HG03159 (cell line): Measurements from ENCODE around the gene CPB1.

ENCODE experiments used
- ATAC-seq: cut with Tn5 transposase; IDR thresholded peaks from one replicate; pipeline ENCODE4 v1.9.1; 2021; ENCODE audit warnings: mild to moderate bottlenecking, moderate library complexity; ENCODE audit not compliant: unreplicated experiment

CPB1 gene

DNA sequence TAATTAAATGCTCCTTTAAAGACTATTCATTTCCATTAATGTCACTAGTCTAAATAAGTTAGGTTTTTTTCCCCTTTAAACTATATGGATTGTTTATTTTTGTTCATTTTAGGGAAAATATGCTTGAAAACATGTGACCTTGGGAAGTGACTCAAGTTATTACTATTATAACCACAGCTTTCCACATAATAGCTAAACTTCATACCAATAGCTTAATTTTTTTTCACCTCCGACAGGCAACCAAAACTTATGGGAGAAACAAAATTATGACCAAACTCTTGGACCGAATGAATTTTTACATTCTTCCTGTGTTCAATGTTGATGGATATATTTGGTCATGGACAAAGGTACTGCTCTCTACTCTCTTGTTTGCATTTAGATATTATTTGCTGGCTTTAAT lies 53.7 kb downstream of the CPB1 start:
- ATAC-seq = no peak

DNA sequence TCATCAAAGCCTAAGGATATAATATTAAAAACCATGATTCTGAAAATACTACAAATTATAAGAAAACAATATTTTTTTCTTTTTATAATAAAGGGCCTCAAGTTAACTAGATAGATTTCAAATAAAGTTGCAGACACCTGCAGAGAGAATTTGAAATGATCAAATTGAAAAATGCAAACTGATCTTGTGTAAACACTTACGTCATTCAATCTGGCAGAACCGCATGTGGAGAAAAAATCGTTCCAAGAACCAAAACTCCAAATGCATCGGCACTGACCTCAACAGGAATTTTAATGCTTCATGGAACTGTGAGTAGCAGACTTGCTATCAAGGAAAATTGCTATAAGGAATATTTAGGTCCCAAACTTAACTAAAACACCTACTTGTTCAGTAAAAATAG lies 54.7 kb downstream of the CPB1 start:
- ATAC-seq = no peak

DNA sequence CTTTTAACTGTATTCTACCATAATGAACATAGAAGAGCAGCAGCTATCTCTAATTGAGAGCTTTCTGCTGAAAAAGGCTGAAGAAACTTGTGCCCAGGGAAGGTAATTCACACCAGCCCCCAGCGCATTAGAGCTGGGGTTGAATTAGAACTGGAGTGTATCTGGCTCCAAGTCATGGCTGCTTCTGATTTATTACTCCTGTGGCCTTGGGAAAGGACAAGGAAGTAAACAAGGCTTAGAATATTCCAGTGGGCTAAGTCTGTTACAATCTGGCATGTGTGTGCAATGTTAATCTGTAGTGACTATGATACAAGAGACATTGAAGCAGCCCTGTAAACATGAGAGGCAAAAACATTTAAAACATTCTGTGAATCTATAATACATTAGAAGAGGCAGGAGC lies 55.6 kb downstream of the CPB1 start:
- ATAC-seq = no peak

DNA sequence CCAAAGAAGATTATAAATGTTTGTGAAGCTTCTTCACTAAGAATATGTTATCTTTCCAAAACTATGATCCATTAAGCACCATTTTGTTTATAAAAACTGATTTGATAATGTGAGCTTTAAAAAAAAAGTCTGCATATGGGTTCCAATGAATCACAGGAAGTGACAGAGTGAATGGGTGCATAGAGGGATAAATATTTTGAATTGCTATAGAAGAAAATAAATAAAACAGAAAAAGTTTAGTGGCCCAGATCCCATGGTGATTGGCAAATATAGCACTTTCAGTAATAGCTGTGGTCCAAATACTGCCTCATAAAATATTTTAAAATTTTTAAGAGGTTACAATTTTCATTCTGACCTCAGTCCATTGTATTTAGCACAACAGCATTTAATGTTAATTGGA lies 56.6 kb downstream of the CPB1 start:
- ATAC-seq = no peak

GRCh38 chr3:148889828-148890227 lies 62.2 kb downstream of the CPB1 start:
- ATAC-seq = no peak

GRCh38 chr3:148896062-148896461 lies 68.5 kb downstream of the CPB1 start:
- no peak for ATAC-seq

DNA sequence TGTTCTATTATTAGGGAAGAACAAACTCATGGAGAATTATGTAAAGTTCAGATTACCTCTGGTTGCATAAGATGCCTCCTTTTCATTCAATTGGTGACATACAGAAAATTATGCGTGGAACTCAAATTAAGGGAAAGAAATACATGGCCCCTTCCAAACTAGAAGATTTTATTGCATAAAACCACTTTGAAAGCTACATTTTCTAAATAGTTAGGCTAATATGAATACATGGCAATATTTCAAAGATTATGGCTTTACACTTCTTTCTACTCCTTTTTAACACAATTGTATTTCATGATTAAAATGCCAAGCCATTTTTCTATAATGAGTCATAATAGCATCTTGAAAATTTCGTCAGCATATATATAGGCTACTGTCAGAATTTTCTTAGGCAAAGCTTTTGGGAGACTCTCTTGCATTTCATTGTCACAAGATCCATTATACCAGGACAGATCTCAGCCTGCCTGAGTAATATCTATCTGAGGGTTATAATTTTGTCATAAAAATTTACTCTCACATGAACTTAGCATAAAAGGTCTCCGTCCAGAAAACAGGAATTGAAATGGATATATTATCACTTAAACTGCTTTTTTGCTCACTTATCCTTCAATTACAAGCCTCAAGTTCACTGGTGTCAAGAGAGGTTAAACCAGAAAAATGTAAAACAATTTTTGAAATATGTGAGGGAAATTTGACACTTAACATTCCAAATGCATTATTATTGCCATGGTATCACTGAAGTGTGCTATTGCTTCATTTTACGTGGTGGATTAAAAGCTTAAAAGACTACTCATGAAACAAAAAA lies 74.6 kb downstream of the CPB1 start:
- no peak for ATAC-seq

DNA sequence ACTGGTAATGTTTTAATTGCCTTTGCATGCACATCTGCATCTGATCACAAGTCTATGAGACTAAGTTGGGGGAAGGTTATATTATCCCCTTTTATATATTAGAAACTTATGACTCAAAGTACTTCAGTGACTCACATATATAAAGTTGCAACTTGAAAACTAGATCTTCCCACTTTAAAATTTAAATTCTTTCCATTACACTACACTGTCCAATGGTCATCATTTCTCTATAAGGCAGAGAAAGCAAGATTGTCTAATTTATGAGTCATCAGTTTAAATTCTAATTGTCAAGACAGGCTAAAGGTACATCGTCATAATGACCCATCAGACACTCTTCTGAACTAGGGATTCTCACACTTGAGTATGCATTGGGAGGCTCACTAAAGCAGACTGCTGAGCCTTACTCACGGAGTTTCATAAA lies 75.4 kb downstream of the CPB1 start:
- ATAC-seq = no peak

DNA sequence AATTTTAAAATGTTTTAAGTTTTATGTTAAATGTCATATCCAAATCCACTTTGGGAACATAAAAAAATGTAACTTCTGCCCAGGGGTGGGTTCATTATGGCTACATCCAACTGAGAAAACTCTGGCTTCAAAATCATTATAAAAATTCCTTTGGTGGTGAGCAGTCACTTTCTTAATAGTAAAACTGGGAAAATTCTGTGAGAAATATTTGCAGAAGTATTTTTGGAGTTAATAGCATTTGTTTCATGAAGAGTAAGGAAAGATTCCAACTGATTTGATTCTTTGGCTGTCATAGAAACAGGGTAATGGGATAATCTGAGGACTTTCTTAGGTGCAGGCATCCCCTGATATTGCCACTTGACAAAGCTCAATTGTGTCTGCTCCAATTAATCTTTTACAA lies 76.3 kb downstream of the CPB1 start:
- ATAC-seq = no peak

DNA sequence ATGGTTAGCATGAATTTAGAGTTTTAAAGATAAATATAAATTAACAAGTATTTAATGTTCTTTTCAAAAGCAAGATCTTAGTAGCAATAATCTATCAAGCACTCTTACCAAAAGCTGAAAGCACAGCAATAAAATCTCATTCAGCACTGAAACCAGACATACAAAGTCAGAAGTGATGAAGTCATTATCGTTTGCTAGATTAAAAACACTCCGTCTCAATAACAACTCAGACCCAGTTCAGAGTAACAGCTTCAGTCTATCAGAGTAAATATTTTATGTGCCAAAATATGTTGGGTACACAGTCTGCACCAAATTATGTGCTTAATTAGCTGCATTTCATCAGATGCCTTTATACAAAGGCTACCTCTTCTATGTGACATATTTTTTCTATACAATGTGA lies 79.1 kb downstream of the CPB1 start:
- ATAC-seq = no peak
